OCI-LY1 (cell line): ENCODE results near the gene CBFA2T2.
"Not testable (repeated sequence)": the region's sequence is repeated elsewhere in the genome, so short reads cannot be mapped to it uniquely, and the experiment has no call there.

ENCODE experiments used
- H2AFZ ChIP-seq: fragments of 200-600 bp; sonication (generic), shearing (Covaris generic); 2 replicates; pipeline ENCODE4 v1.6.0; 2014; ENCODE audit warnings: antibody characterized with exemption, mild to moderate bottlenecking, low read length
- H3F3A ChIP-seq: fragments of 200-600 bp; sonication (generic), shearing (Covaris generic); 2 replicates; pipeline ENCODE4 v1.6.0; 2014; ENCODE audit warnings: mild to moderate bottlenecking, antibody characterized with exemption, low read length, moderate library complexity; ENCODE audit not compliant: insufficient read depth
- H3K27ac ChIP-seq: fragments of 200-600 bp; sonication (generic); 2 replicates; pipeline ENCODE4 v1.5.1; 2014; ENCODE audit warnings: low read length, mixed run types, mild to moderate bottlenecking, low read depth; ENCODE audit not compliant: poor library complexity, severe bottlenecking
- H3K27me3 ChIP-seq: fragments of 200-600 bp; sonication (generic); 2 replicates; pipeline ENCODE4 v1.6.0; 2014; ENCODE audit warnings: antibody characterized with exemption, mild to moderate bottlenecking, low read length, moderate library complexity; ENCODE audit not compliant: insufficient read depth
- H3K36me3 ChIP-seq: fragments of 200-600 bp; sonication (generic); 2 replicates; pipeline ENCODE4 v1.6.1; 2014; ENCODE audit warnings: mild to moderate bottlenecking, antibody characterized with exemption, low read length, moderate library complexity, mixed read lengths; ENCODE audit not compliant: insufficient read depth
- H3K4me1 ChIP-seq: fragments of 200-600 bp; sonication (generic); 2 replicates; pipeline ENCODE4 v1.5.1; 2014; ENCODE audit warnings: mild to moderate bottlenecking, low read length, moderate library complexity; ENCODE audit not compliant: insufficient read depth, severe bottlenecking
- H3K4me2 ChIP-seq: fragments of 200-600 bp; sonication (generic), shearing (Covaris generic); 2 replicates; pipeline ENCODE4 v1.6.1; 2014; ENCODE audit warnings: low read length
- H3K4me3 ChIP-seq: fragments of 200-600 bp; sonication (generic); 2 replicates; pipeline ENCODE4 v1.5.1; 2014; ENCODE audit warnings: low read length, low read depth, mild to moderate bottlenecking, mixed read lengths; ENCODE audit not compliant: poor library complexity, severe bottlenecking
- H3K79me2 ChIP-seq: fragments of 200-600 bp; shearing (Covaris generic); 2 replicates; pipeline ENCODE4 v1.6.1; 2016; ENCODE audit warnings: mixed run types, low read length, mixed read lengths; ENCODE audit not compliant: insufficient read depth
- H3K9ac ChIP-seq: fragments of 200-600 bp; sonication (generic), shearing (Covaris generic); 2 replicates; pipeline ENCODE4 v1.6.1; 2014; ENCODE audit warnings: mild to moderate bottlenecking, low read length, mixed read lengths
- H3K9me2 ChIP-seq: fragments of 200-600 bp; sonication (generic), shearing (Covaris generic); 2 replicates; pipeline ENCODE4 v1.6.1; 2014; ENCODE audit warnings: low read depth, mild to moderate bottlenecking, low read length, mixed read lengths
- H3K9me3 ChIP-seq: fragments of 200-600 bp; shearing (Covaris generic); 2 replicates; pipeline ENCODE4 v1.6.1; 2014; ENCODE audit warnings: low read length, mixed read lengths
- H4K20me1 ChIP-seq: fragments of 200-600 bp; sonication (generic), shearing (Covaris generic); 2 replicates; pipeline ENCODE4 v1.6.0; 2016; ENCODE audit warnings: mild to moderate bottlenecking, low read length; ENCODE audit not compliant: insufficient read depth
- EZH2 ChIP-seq: fragments of 200-600 bp; sonication (generic), shearing (Covaris generic); IDR thresholded peaks from 2 replicates; pipeline ENCODE4 v1.8.0; 2017; ENCODE audit warnings: borderline replicate concordance, mixed run types, mild to moderate bottlenecking, antibody characterized with exemption, low read length, moderate library complexity, mixed read lengths
- TF ChIP-seq, protein P1 (sequence below): fragments of 200-600 bp; sonication (generic), shearing (Covaris generic); IDR thresholded peaks from 2 replicates; pipeline ENCODE4 v1.5.1; 2017; ENCODE audit warnings: mild to moderate bottlenecking, antibody characterized with exemption, low read length, moderate library complexity, mixed read lengths

Gene CBFA2T2

GRCh38 chr20:33696448-33696847 lies 206.6 kb downstream of the CBFA2T2 start:
- Histone ChIP-seq H3K4me2 (no peak overlapping the region), H3K27ac (peak overlapping the region; percentile 20), H3K79me2 (no peaks in the 10 kb centered on the region), H3F3A (no peaks in the 10 kb centered on the region), H3K36me3 (no peaks in the 10 kb centered on the region), H3K4me3 (no peak overlapping the region), H3K9me2 (no peaks in the 10 kb centered on the region), H3K9me3 (no peaks in the 10 kb centered on the region), H3K4me1 (peaks cover 29% of the 10 kb centered on the region), H4K20me1 (no peaks in the 10 kb centered on the region), H3K9ac (no peak overlapping the region), H2AFZ (no peak overlapping the region), H3K27me3 (no peaks in the 10 kb centered on the region)
- TF ChIP-seq, protein P1, sequence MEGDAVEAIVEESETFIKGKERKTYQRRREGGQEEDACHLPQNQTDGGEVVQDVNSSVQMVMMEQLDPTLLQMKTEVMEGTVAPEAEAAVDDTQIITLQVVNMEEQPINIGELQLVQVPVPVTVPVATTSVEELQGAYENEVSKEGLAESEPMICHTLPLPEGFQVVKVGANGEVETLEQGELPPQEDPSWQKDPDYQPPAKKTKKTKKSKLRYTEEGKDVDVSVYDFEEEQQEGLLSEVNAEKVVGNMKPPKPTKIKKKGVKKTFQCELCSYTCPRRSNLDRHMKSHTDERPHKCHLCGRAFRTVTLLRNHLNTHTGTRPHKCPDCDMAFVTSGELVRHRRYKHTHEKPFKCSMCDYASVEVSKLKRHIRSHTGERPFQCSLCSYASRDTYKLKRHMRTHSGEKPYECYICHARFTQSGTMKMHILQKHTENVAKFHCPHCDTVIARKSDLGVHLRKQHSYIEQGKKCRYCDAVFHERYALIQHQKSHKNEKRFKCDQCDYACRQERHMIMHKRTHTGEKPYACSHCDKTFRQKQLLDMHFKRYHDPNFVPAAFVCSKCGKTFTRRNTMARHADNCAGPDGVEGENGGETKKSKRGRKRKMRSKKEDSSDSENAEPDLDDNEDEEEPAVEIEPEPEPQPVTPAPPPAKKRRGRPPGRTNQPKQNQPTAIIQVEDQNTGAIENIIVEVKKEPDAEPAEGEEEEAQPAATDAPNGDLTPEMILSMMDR, result no peak
- no peak for TF ChIP-seq EZH2

GRCh38 chr20:33697129-33697528 lies 207.2 kb downstream of the CBFA2T2 start:
- Histone ChIP-seq H3K27me3 (no peaks in the 10 kb centered on the region), H3K9me2 (no peaks in the 10 kb centered on the region), H4K20me1 (no peaks in the 10 kb centered on the region), H3K27ac (peak overlapping the region; percentile 20), H3K4me2 (no peak overlapping the region), H3K9me3 (no peaks in the 10 kb centered on the region), H3K9ac (no peak overlapping the region), H3K4me3 (no peak overlapping the region), H3K36me3 (no peaks in the 10 kb centered on the region), H3K79me2 (no peaks in the 10 kb centered on the region), H3K4me1 (peaks cover 29% of the 10 kb centered on the region), H2AFZ (no peak overlapping the region), H3F3A (no peaks in the 10 kb centered on the region)
- TF ChIP-seq, protein P1, result no peak
- TF ChIP-seq EZH2, result no peak

DNA sequence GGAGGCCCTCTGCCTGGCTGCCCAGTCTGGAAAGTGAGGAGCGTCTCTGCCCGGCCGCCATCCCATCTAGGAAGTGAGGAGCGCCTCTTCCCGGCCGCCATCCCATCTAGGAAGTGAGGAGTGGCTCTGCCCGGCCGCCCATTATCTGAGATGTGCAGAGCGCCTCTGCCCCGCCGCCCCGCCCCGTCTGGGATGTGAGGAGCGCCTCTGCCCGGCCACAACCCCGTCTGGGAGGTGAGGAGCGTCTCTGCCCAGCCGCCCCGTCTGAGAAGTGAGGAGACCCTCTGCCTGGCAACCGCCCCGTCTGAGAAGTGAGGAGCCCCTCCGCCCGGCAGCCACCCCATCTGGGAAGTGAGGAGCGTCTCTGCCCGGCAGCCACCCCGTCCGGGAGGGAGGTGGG lies 209.1 kb downstream of the CBFA2T2 start:
- not testable (repeated sequence) for H3K4me3 ChIP-seq, H3K9me2 ChIP-seq

More for the DNA sequence above, 209.1 kb downstream of the CBFA2T2 start:
- not testable (repeated sequence) for H3K9me3 ChIP-seq, H4K20me1 ChIP-seq, H2AFZ ChIP-seq, H3F3A ChIP-seq, H3K27me3 ChIP-seq, H3K79me2 ChIP-seq, H3K27ac ChIP-seq, H3K9ac ChIP-seq, H3K4me2 ChIP-seq, H3K36me3 ChIP-seq
- H3K4me1 ChIP-seq, result peaks cover 17% of the 10 kb centered on the region
